HS-5 (cell line): ENCODE data around the gene EFNA5.

ENCODE experiments used
- DNase-seq: peaks from one replicate; pipeline ENCODE4 v3.0.0-alpha.2; 2012; ENCODE audit warnings: low read depth

EFNA5 gene

GRCh38 chr5:107672211-107673038 lies 1.7 kb upstream of the EFNA5 start:
- DNase-seq: peak; percentile 89

GRCh38 chr5:107671742-107672210 lies 1.0 kb upstream of the EFNA5 start:
- DNase-seq: peak; percentile 68

GRCh38 chr5:107670087-107670931 lies 428 bp downstream of the EFNA5 start:
- no peak for DNase-seq

- DNase-seq: no peak
Observed at GRCh38 chr5:107669096-107670031, 1.4 kb downstream of the EFNA5 start.

- no peak for DNase-seq
Observed at GRCh38 chr5:107668154-107669095, 2.3 kb downstream of the EFNA5 start.

GRCh38 chr5:107666051-107666655 lies 4.6 kb downstream of the EFNA5 start:
- DNase-seq: no peak

GRCh38 chr5:107665036-107665570 lies 5.6 kb downstream of the EFNA5 start:
- DNase-seq: no peak

- DNase-seq: no peak
Observed at GRCh38 chr5:107663697-107664096, 7.0 kb downstream of the EFNA5 start.

GRCh38 chr5:107661650-107662044 lies 9.1 kb downstream of the EFNA5 start:
- DNase-seq: no peak

GRCh38 chr5:107661038-107661649 lies 9.6 kb downstream of the EFNA5 start:
- DNase-seq: no peak

GRCh38 chr5:107658528-107658927 lies 12.2 kb downstream of the EFNA5 start:
- no peak for DNase-seq

GRCh38 chr5:107655831-107656230 lies 14.9 kb downstream of the EFNA5 start:
- DNase-seq: no peak

- DNase-seq: no peak
Observed at GRCh38 chr5:107654827-107655226, 15.9 kb downstream of the EFNA5 start.

GRCh38 chr5:107653685-107654084 lies 17.1 kb downstream of the EFNA5 start:
- no peak for DNase-seq

- no peak for DNase-seq
Observed at GRCh38 chr5:107652839-107653607, 17.7 kb downstream of the EFNA5 start.

- no peak for DNase-seq
Observed at GRCh38 chr5:107652408-107652807, 18.3 kb downstream of the EFNA5 start.

GRCh38 chr5:107651325-107651724 lies 19.4 kb downstream of the EFNA5 start:
- DNase-seq: no peak

- no peak for DNase-seq
Observed at GRCh38 chr5:107646418-107646817, 24.3 kb downstream of the EFNA5 start.

- no peak for DNase-seq
Observed at GRCh38 chr5:107640568-107640967, 30.2 kb downstream of the EFNA5 start.
